Neutrophil (primary cell): ENCODE results near the gene KRTAP12-1.
"Not testable (repeated sequence)": the region's sequence is repeated elsewhere in the genome, so short reads cannot be mapped to it uniquely, and the experiment has no call there.

Experiments used
- H3K27ac ChIP-seq: fragments of 200-600 bp; sonication (generic); 2 replicates; pipeline ENCODE4 v1.5.1; 2016; ENCODE audit warnings: mild to moderate bottlenecking, moderate library complexity
- H3K27me3 ChIP-seq: fragments of 200-600 bp; sonication (generic); 2 replicates; pipeline ENCODE4 v1.6.0; 2016; ENCODE audit warnings: mild to moderate bottlenecking
- H3K36me3 ChIP-seq: fragments of 200-600 bp; sonication (generic); 2 replicates; pipeline ENCODE4 v1.5.1; 2017
- H3K4me1 ChIP-seq, 2 experiments: fragments of 200-600 bp in 1 of 2; sonication (generic) in 1 of 2; 1 replicate in 1 of 2; 2 replicates in 1 of 2; pipeline versions ENCODE4 v1.5.1 to v1.6.1; 2013 to 2016; ENCODE audit warnings: low read depth in 1 of 2, low read length in 1 of 2, mild to moderate bottlenecking in 1 of 2, moderate library complexity in 1 of 2; ENCODE audit not compliant: control insufficient read depth in 1 of 2, insufficient read depth in 1 of 2
- H3K4me3 ChIP-seq, 2 experiments: fragments of 200-600 bp in 1 of 2; sonication (generic) in 1 of 2; 1 replicate in 1 of 2; 2 replicates in 1 of 2; pipeline ENCODE4 v1.5.1; 2013 to 2016; ENCODE audit warnings: low read depth in 1 of 2, low read length in 1 of 2, mild to moderate bottlenecking in 1 of 2, moderate library complexity in 1 of 2
- H3K9me3 ChIP-seq: fragments of 200-600 bp; sonication (generic); 2 replicates; pipeline ENCODE4 v1.5.1; 2016
- TF ChIP-seq, protein P1 (sequence below): fragments of 200-600 bp; sonication (generic); IDR thresholded peaks from 2 replicates; pipeline ENCODE4 v1.5.1; 2016; ENCODE audit warnings: antibody characterized with exemption

The KRTAP12-1 gene

DNA sequence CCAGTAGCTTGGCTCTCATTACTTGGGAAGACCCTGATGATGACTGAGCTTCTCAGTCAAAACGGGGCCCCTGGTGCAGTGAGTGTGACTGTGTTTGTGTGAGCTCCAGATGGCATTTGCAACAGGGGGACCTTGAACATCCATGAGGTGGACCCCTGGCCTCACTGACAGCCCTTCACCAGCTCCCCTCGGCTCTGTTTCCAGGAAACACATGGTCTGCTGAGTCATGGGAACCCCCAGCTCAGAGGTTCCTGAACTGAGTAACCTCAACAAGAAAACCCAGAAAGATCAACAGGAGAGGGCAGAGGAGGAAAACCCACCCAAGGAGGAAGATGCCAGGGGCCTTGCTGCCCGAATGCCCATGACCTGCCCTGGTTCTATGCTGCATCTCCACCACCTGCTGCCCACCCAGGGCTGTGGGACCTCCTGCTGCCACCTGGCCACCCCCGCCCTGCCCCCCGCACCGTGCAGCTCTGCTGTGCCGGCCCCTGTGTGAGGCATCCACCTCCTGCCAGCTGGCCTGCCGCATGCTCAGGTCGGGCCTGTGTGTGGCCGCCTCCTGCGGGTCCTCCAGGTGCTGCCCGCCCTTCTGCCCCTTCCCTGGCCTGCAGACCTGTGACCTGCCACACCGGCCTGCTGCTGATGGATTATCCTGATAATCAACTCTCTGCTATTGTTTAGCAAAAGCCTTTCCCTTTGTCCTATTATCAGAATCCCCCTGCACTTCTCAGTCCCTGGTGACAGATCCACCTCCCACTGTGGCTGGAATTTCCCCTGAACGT, 4.2 kb upstream of the KRTAP12-1 start:
- TF ChIP-seq, protein P1, sequence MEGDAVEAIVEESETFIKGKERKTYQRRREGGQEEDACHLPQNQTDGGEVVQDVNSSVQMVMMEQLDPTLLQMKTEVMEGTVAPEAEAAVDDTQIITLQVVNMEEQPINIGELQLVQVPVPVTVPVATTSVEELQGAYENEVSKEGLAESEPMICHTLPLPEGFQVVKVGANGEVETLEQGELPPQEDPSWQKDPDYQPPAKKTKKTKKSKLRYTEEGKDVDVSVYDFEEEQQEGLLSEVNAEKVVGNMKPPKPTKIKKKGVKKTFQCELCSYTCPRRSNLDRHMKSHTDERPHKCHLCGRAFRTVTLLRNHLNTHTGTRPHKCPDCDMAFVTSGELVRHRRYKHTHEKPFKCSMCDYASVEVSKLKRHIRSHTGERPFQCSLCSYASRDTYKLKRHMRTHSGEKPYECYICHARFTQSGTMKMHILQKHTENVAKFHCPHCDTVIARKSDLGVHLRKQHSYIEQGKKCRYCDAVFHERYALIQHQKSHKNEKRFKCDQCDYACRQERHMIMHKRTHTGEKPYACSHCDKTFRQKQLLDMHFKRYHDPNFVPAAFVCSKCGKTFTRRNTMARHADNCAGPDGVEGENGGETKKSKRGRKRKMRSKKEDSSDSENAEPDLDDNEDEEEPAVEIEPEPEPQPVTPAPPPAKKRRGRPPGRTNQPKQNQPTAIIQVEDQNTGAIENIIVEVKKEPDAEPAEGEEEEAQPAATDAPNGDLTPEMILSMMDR, result no peak
- H3K9me3 ChIP-seq, result no peaks in the 10 kb centered on the region
- H3K27ac ChIP-seq, result no peak overlapping the region
- no peaks in the 10 kb centered on the region for H3K4me1 ChIP-seq
- no peaks in the 10 kb centered on the region for H3K36me3 ChIP-seq
- H3K4me3 ChIP-seq, result no peak overlapping the region
- H3K27me3 ChIP-seq, result peaks cover 36% of the 10 kb centered on the region

DNA sequence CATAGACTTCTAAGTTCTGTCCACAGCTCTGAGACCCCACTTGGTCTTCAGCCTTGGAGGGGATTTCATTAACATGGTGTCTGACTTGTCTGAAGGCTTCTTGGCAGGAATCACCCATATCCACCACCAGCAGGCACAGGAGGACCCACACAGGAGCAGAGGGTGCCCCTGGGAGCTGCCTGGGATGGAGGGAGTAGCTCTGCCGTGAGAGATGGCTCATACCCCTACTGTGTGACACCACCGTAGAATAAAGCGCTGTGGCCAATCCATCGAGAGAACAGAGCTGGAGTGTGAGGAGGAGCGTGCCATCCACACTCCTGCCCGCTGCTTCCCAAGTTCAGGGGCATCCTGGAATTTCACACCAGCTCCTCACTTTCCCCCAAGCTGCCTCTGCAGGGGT, 3.1 kb upstream of the KRTAP12-1 start:
- H3K4me3 ChIP-seq, H3K36me3 ChIP-seq, H3K9me3 ChIP-seq, H3K27ac ChIP-seq, H3K4me1 ChIP-seq: not testable (repeated sequence)
- peaks cover 25% of the 10 kb centered on the region for H3K27me3 ChIP-seq

DNA sequence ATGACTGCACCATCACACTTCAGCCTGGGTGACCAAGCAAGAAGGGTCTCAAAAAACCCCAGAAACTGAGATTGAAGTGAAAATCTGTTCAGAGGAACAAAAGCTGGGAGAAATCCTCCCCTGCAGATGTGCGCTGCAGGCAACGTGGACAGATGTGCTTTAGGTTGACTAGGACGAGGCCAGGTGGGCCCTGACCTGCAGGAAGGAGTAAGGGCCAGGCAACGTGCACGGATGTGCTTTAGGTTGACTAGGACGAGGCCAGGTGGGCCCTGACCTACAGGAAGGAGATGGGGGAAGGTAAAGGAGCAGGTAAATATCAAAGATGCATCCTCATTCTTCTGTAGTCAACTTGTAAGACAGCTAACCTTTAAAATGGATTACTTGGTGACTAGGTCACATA, 2.5 kb upstream of the KRTAP12-1 start:
- H3K36me3 ChIP-seq, result no peaks in the 10 kb centered on the region
- H3K27me3 ChIP-seq, result peaks cover 21% of the 10 kb centered on the region
- no peaks in the 10 kb centered on the region for H3K9me3 ChIP-seq
- no peaks in the 10 kb centered on the region for H3K4me1 ChIP-seq
- TF ChIP-seq, protein P1, result no peak
- H3K4me3 ChIP-seq, result no peak overlapping the region
- H3K27ac ChIP-seq, result no peak overlapping the region

DNA sequence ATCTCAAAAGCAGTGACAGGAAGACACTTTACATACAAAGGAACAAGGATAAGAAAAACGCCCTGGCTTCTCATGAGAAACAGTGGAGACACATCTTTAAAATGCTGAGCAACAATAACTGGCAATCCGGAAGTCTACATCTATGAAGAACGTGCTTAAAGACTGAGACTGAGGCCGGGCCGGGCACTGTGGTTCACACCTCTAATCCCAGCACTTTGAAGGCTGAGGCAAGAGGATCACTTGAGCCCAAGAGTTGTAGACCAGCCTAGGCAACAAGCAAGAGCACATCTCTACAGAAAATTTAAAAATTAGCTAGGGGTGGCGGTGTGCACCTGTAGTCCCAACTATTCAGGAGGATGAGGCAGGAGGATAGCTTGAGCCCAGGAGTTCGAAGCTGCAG, 2.1 kb upstream of the KRTAP12-1 start:
- H3K4me3 ChIP-seq, result no peak overlapping the region
- no peak overlapping the region for H3K27ac ChIP-seq
- no peaks in the 10 kb centered on the region for H3K36me3 ChIP-seq
- TF ChIP-seq, protein P1, result no peak
- H3K9me3 ChIP-seq, result no peaks in the 10 kb centered on the region
- H3K4me1 ChIP-seq, result no peaks in the 10 kb centered on the region
- H3K27me3 ChIP-seq, result peaks cover 21% of the 10 kb centered on the region

DNA sequence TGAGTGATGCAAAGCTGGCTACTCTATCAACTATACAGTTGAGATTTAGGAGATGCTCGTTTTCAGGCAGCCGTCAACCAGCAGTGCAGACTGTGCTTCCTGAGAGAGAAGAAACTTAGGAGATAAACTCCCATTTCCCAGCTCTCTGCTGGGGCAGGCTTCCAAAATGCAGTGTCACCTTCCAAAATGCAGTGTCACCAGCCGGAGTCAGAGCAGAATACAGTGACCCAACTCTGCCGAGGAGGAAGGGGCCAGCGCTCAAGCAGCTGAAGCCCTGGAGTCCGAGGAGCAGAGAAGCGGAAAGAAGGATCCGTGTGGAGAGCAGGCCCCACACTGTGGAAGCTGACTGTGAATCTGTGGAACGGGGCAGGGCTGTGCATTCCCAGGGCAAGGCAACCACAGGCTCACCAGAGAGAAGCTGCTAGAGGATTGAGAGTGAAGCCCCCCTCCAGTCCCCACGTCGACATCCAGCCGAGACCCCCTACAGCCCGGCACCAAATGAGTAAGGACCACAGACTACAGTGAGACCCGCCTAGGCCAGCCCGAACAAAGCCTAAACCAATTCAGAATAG, 703 bp upstream of the KRTAP12-1 start:
- Histone ChIP-seq H3K4me3 (no peak overlapping the region), H3K27me3 (peaks cover 20% of the 10 kb centered on the region), H3K4me1 (no peaks in the 10 kb centered on the region), H3K9me3 (no peaks in the 10 kb centered on the region), H3K27ac (no peak overlapping the region), H3K36me3 (no peaks in the 10 kb centered on the region)
- TF ChIP-seq, protein P1, result no peak

DNA sequence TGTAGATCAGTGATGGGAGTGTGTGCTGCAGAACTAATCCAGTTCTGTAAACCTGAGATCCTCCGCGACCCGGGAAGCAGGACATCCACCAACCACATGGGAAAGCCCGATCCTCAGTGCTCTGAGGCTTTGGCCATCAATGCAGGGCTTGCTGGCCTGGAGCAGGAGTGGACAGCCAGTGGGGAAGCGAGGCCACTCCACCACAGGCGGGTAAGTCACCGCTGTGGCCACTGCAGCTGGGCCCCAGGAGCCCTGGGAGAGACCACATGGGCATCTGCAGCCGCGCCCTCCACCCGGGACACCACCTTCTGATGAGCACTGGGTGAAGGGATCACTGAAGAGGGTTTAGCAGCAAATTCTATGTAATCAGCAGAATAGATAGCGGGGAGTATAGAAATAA, 811 bp downstream of the KRTAP12-1 start:
- H3K27ac ChIP-seq, result no peak overlapping the region
- TF ChIP-seq, protein P1, result no peak
- H3K9me3 ChIP-seq, result no peaks in the 10 kb centered on the region
- H3K27me3 ChIP-seq, result peaks cover 6% of the 10 kb centered on the region
- H3K36me3 ChIP-seq, result no peaks in the 10 kb centered on the region
- H3K4me3 ChIP-seq, result no peak overlapping the region
- H3K4me1 ChIP-seq, result no peaks in the 10 kb centered on the region
